Natural killer cell (primary cell): ENCODE measurements around the gene RGS14. TPM values are rescaled to one million over a fixed set of nuclear protein-coding genes. Genes with fewer than 3 reads are reported as not detected.
"Not testable (repeated sequence)": the region's sequence is repeated elsewhere in the genome, so short reads cannot be mapped to it uniquely, and the experiment has no call there.

Source experiments
- ATAC-seq, 3 donors: fragments of 150-1000 bp in 2 of 3; fragments of 200-7000 bp in 1 of 3; cut with Tn5 transposase; 1 replicate in 1 of 3; 2 replicates in 2 of 3; pipeline ENCODE4 v1.10.0; 2021; ENCODE audit warnings: mild to moderate bottlenecking in 2 of 3, moderate library complexity in 2 of 3
- DNase-seq, 2 donors: peaks; one replicate each; pipeline versions ENCODE4 v3.0.0 to v3.0.0-alpha.2; 2013 to 2021; ENCODE audit warnings: mixed read lengths in 1 of 2
- H3K27ac ChIP-seq: one replicate; pipeline ENCODE4 v1.5.1; 2013; ENCODE audit warnings: mild to moderate bottlenecking, low read length
- H3K27me3 ChIP-seq: one replicate; pipeline ENCODE4 v1.6.1; 2013; ENCODE audit warnings: low read length; ENCODE audit not compliant: control insufficient read depth, insufficient read depth
- H3K36me3 ChIP-seq: one replicate; pipeline ENCODE4 v1.6.1; 2013; ENCODE audit warnings: low read length; ENCODE audit not compliant: control insufficient read depth, insufficient read depth
- H3K4me1 ChIP-seq: one replicate; pipeline ENCODE4 v1.6.1; 2013; ENCODE audit warnings: low read length; ENCODE audit not compliant: control insufficient read depth, insufficient read depth
- H3K4me3 ChIP-seq: one replicate; pipeline ENCODE4 v1.5.1; 2013; ENCODE audit warnings: low read length
- H3K9me3 ChIP-seq: one replicate; pipeline ENCODE4 v1.6.1; 2013; ENCODE audit warnings: low read length; ENCODE audit not compliant: control insufficient read depth, insufficient read depth
- H3K27ac Mint-ChIP-seq, 2 donors: one replicate each; pipeline ENCODE4 v1.8.0; 2022; ENCODE audit warnings: mild to moderate bottlenecking in 2 of 2, mixed read lengths in 2 of 2, moderate library complexity in 1 of 2
- H3K27me3 Mint-ChIP-seq, 2 donors: one replicate each; pipeline ENCODE4 v1.8.0; 2022; ENCODE audit warnings: low read depth in 2 of 2, mixed read lengths in 2 of 2
- H3K36me3 Mint-ChIP-seq: one replicate; pipeline ENCODE4 v1.8.0; 2022; ENCODE audit warnings: mixed read lengths
- H3K4me1 Mint-ChIP-seq, 2 donors: one replicate each; pipeline ENCODE4 v1.8.0; 2022; ENCODE audit warnings: mixed read lengths in 2 of 2
- H3K4me3 Mint-ChIP-seq: one replicate; pipeline ENCODE4 v1.8.0; 2022; ENCODE audit warnings: mild to moderate bottlenecking, moderate library complexity, mixed read lengths
- H3K9me3 Mint-ChIP-seq, 2 donors: one replicate each; pipeline ENCODE4 v1.8.0; 2022; ENCODE audit warnings: mixed read lengths in 2 of 2
- WGBS: methylation state at CpG from one replicate; pipeline ENCODE4 v1.1.7; 2013; ENCODE audit warnings: missing lambda C conversion rate; ENCODE audit not compliant: insufficient coverage; 5-methylcytosine and 5-hydroxymethylcytosine counted together
- intact Hi-C: fragments of 100-400 bp; cut with micrococcal nuclease; formaldehyde crosslinking; loops from one replicate; pipeline ENCODE4 v1.14.2; 2022
- total RNA-seq, 4 donors: library from RNA; stranded (reverse); fragments of 120-200 nt in 1 of 4; gene quantifications; one replicate each; pipeline versions ENCODE4 v1.2.3 to v1.2.4, GENCODE V29; 2013 to 2022
- TF ChIP-seq, protein P1 (sequence below): fragments of 200-600 bp; IDR thresholded peaks from one replicate; pipeline ENCODE4 v1.8.0; 2022; ENCODE audit warnings: antibody characterized with exemption

Gene RGS14
- total RNA-seq, 3 donors from 2014 or later (not counting 1 experiment from before 2014, with no cell fraction given), result 57.3 to 87.0 (median 66.1) TPM

GRCh38 chr5:177336603-177337494 is 20.9 kb upstream of the RGS14 start:
- WGBS, result 95% methylated on average over 36 of the region's 36 CpGs
- ATAC-seq (no peak), DNase-seq (no peak)
- no peaks in the 10 kb centered on the region for H3K9me3 Mint-ChIP-seq
- peaks cover 19 to 50% of the 10 kb centered on the region in 2 donors for H3K4me1 Mint-ChIP-seq
- Histone ChIP-seq H3K9me3 (no peaks in the 10 kb centered on the region), H3K36me3 (peaks cover 60% of the 10 kb centered on the region), H3K4me1 (peaks cover 83% of the 10 kb centered on the region), H3K27me3 (no peaks in the 10 kb centered on the region), H3K4me3 (no peak overlapping the region), H3K27ac (no peak overlapping the region)
- H3K36me3 Mint-ChIP-seq, result peaks cover 7% of the 10 kb centered on the region
- H3K27me3 Mint-ChIP-seq, result no peaks in the 10 kb centered on the region
- intact Hi-C loops, result no loop called here
- H3K4me3 Mint-ChIP-seq, result no peak overlapping the region
- TF ChIP-seq, protein P1, sequence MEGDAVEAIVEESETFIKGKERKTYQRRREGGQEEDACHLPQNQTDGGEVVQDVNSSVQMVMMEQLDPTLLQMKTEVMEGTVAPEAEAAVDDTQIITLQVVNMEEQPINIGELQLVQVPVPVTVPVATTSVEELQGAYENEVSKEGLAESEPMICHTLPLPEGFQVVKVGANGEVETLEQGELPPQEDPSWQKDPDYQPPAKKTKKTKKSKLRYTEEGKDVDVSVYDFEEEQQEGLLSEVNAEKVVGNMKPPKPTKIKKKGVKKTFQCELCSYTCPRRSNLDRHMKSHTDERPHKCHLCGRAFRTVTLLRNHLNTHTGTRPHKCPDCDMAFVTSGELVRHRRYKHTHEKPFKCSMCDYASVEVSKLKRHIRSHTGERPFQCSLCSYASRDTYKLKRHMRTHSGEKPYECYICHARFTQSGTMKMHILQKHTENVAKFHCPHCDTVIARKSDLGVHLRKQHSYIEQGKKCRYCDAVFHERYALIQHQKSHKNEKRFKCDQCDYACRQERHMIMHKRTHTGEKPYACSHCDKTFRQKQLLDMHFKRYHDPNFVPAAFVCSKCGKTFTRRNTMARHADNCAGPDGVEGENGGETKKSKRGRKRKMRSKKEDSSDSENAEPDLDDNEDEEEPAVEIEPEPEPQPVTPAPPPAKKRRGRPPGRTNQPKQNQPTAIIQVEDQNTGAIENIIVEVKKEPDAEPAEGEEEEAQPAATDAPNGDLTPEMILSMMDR, result no peak
- peak overlapping the region in 1 of 2 donors; percentile 29 for H3K27ac Mint-ChIP-seq

DNA sequence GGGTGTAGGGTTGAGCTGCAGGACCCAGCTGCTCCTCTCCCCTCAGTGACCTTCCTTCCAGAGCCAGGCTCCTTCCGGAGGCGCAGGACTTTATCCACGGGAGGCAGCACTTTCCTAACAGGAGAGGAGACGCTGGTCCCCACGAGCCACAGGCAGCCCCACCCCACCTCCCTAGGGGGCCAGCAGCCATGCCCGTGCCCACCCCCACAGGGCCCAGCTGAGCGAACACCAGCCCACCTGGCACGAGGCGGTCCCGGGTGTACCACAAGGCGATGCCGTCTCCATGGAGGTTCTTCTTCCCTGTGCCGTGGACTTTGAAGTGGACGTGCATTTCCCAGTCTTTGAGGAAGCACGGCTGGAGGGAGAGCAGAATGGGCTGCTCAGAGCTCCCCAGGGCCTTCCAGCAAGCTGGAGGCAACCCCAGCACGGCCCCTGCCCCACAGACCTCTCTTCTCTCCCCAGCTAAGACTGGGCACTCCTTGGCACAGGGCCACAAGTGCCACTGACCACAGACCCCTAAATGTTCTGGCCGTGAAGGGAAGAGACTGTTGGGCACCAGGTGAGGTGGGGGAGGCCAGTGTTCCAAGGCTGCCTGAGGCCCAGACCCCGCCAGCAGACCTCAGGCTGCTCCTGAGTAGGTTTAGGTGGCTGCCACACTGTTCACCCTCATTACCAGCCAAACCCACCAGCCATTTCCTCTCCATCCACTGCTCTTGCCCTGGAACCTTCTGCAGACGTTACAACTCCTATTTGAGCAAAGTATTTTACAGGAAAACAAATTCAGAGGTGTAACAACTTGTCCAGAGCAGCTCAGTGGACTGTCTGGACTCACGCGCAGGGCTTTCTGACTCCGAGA is 19.2 kb upstream of the RGS14 start:
- Mint-ChIP-seq H3K36me3 (peaks cover 7% of the 10 kb centered on the region), H3K4me1 (peaks cover 17 to 42% of the 10 kb centered on the region in 2 donors), H3K9me3 (no peaks in the 10 kb centered on the region), H3K27me3 (no peaks in the 10 kb centered on the region), H3K4me3 (peak overlapping the region; percentile 71), H3K27ac (peak overlapping the region; percentile 37 to 78)
- Histone ChIP-seq H3K4me3 (no peak overlapping the region), H3K27me3 (no peaks in the 10 kb centered on the region), H3K27ac (peak overlapping the region; percentile 30), H3K4me1 (peaks cover 66% of the 10 kb centered on the region), H3K9me3 (no peaks in the 10 kb centered on the region), H3K36me3 (peaks cover 56% of the 10 kb centered on the region)
- intact Hi-C loops, result no loop called here
- TF ChIP-seq, protein P1, result no peak
- 85% methylated on average over 22 of the region's 22 CpGs for WGBS
- ATAC-seq (peak; percentile 30 to 51 (median 37)), DNase-seq (no peak)

DNA sequence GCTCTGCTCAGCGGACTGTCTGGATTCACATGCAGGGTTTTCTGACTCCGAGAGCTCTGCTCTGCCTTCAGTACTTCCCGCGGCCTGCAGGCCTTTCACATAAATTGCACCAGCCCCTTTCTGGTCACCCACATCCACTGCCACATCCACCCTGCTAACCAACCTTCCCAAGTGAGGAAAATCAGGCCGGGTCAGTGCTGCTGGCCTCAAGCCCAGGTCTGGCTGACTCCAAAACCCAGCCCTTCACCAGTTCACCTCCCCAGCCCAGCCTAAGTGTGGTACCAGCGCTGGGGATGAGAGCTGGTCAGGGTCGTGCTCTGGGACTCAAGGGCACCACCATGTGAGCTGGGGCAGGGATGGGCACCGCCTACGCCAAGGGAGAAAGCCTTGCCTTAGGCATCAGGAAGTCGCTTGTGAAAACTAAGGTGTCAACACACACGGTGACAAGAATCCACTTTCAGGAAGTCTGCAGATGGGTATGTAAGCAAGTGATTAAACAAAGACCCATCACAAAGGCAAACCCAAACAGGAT is 18.6 kb upstream of the RGS14 start:
- Mint-ChIP-seq H3K4me3 (peak overlapping the region; percentile 71), H3K9me3 (no peaks in the 10 kb centered on the region), H3K4me1 (peaks cover 17 to 38% of the 10 kb centered on the region in 2 donors), H3K27ac (peak overlapping the region; percentile 37 to 78), H3K36me3 (peaks cover 7% of the 10 kb centered on the region), H3K27me3 (no peaks in the 10 kb centered on the region)
- ATAC-seq (peak; percentile 60 to 79 (median 72)), DNase-seq (no peak)
- intact Hi-C loops, result no loop called here
- H3K27ac ChIP-seq, result peak overlapping the region; percentile 30
- H3K4me1 ChIP-seq, result peaks cover 60% of the 10 kb centered on the region
- H3K36me3 ChIP-seq, result peaks cover 51% of the 10 kb centered on the region
- 31% methylated on average over 11 of the region's 11 CpGs for WGBS
- no peaks in the 10 kb centered on the region for H3K9me3 ChIP-seq
- no peaks in the 10 kb centered on the region for H3K27me3 ChIP-seq
- H3K4me3 ChIP-seq, result no peak overlapping the region
- TF ChIP-seq, protein P1, result no peak

- DNase-seq, H3K27me3 ChIP-seq, H3K4me3 ChIP-seq, H3K27me3 Mint-ChIP-seq, H3K27ac Mint-ChIP-seq, H3K36me3 Mint-ChIP-seq, intact Hi-C loops, H3K9me3 ChIP-seq, ATAC-seq, H3K9me3 Mint-ChIP-seq, H3K27ac ChIP-seq, H3K4me3 Mint-ChIP-seq: not testable (repeated sequence)
- H3K4me1 ChIP-seq, result peaks cover 32% of the 10 kb centered on the region
- peaks cover 29 to 37% of the 10 kb centered on the region in 2 donors for H3K4me1 Mint-ChIP-seq
- H3K36me3 ChIP-seq, result peaks cover 29% of the 10 kb centered on the region
- WGBS, result 97% methylated on average over 9 of the region's 14 CpGs
Measured at GRCh38 chr5:177343000-177343399, 14.7 kb upstream of the RGS14 start.
